Measurements from ENCODE around the gene PHACTR3. TPM values are rescaled to one million over a fixed set of nuclear protein-coding genes. Genes with fewer than 3 reads are reported as not detected.
A peak's percentile ranks its signal among the peaks of the same experiment; 100 is the strongest.

Gene PHACTR3
- total and polyA plus RNA-seq, 7 experiments from 2014 or later, result 0.49 TPM; not detected in 6

- Mint-ChIP-seq H3K4me1 (no peaks in the 10 kb centered on the region), H3K27ac (no peak overlapping the region), H3K9me3 (peaks cover 0 to 1% (median 0%) of the 10 kb centered on the region in 11 donors), H3K27me3 (peaks cover 0 to 23% (median 10%) of the 10 kb centered on the region in 5 donors), H3K4me3 (no peak overlapping the region), H3K36me3 (no peaks in the 10 kb centered on the region)
- Histone ChIP-seq H3K27me3 (ENCODE audit: control insufficient read depth in 2 of 2, insufficient read depth in 2 of 2, low read length in 2 of 2) (no peaks in the 10 kb centered on the region), H3K4me1 (ENCODE audit: control insufficient read depth in 2 of 2, insufficient read depth in 2 of 2, low read length in 2 of 2) (no peaks in the 10 kb centered on the region), H3K9me3 (ENCODE audit: control insufficient read depth in 2 of 3, low read length in 3 of 3) (no peaks in the 10 kb centered on the region), H3K4me3 (ENCODE audit: low read length) (no peak overlapping the region), H3K36me3 (ENCODE audit: control insufficient read depth in 2 of 3, insufficient read depth in 3 of 3, low read length in 3 of 3) (no peaks in the 10 kb centered on the region), H3K27ac (ENCODE audit: low read depth, low read length) (no peak overlapping the region)
- ChIA-PET CTCF (no interaction called here), POLR2A (no interaction called here)
- ATAC-seq (no peak), DNase-seq (no peak)
- intact Hi-C loops (cut with micrococcal nuclease), result no loop called here
Measured at GRCh38 chr20:59731376-59731775, 127.0 kb downstream of the PHACTR3 start.

- Histone ChIP-seq H3K9me3 (ENCODE audit: control insufficient read depth in 2 of 3, low read length in 3 of 3) (no peaks in the 10 kb centered on the region), H3K27me3 (ENCODE audit: control insufficient read depth in 2 of 2, insufficient read depth in 2 of 2, low read length in 2 of 2) (no peaks in the 10 kb centered on the region), H3K27ac (ENCODE audit: low read depth, low read length) (no peak overlapping the region), H3K4me3 (ENCODE audit: low read length) (no peak overlapping the region), H3K36me3 (ENCODE audit: control insufficient read depth in 2 of 3, insufficient read depth in 3 of 3, low read length in 3 of 3) (no peaks in the 10 kb centered on the region), H3K4me1 (ENCODE audit: control insufficient read depth in 2 of 2, insufficient read depth in 2 of 2, low read length in 2 of 2) (no peaks in the 10 kb centered on the region)
- Mint-ChIP-seq H3K4me1 (no peaks in the 10 kb centered on the region), H3K36me3 (no peaks in the 10 kb centered on the region), H3K27me3 (peaks cover 0 to 28% (median 13%) of the 10 kb centered on the region in 5 donors), H3K4me3 (no peak overlapping the region), H3K27ac (no peak overlapping the region), H3K9me3 (peaks cover 0 to 3% (median 0%) of the 10 kb centered on the region in 11 donors)
- intact Hi-C loops (cut with micrococcal nuclease), result no loop called here
- ChIA-PET POLR2A (no interaction called here), CTCF (no interaction called here)
- peak; percentile 27 for ATAC-seq
- DNase-seq, result no peak
Measured at GRCh38 chr20:59733351-59733750, 129.0 kb downstream of the PHACTR3 start.

GRCh38 chr20:59735486-59735885 is 131.1 kb downstream of the PHACTR3 start:
- DNase-seq (no peak), ATAC-seq (no peak)
- Mint-ChIP-seq H3K36me3 (no peaks in the 10 kb centered on the region), H3K27ac (no peak overlapping the region), H3K27me3 (peaks cover 0 to 27% (median 11%) of the 10 kb centered on the region in 5 donors), H3K4me1 (no peaks in the 10 kb centered on the region), H3K4me3 (no peak overlapping the region), H3K9me3 (peaks cover 0 to 4% (median 0%) of the 10 kb centered on the region in 11 donors)
- Histone ChIP-seq H3K27ac (ENCODE audit: low read depth, low read length) (no peak overlapping the region), H3K9me3 (ENCODE audit: control insufficient read depth in 2 of 3, low read length in 3 of 3) (no peaks in the 10 kb centered on the region), H3K4me1 (ENCODE audit: control insufficient read depth in 2 of 2, insufficient read depth in 2 of 2, low read length in 2 of 2) (no peaks in the 10 kb centered on the region), H3K27me3 (ENCODE audit: control insufficient read depth in 2 of 2, insufficient read depth in 2 of 2, low read length in 2 of 2) (no peaks in the 10 kb centered on the region), H3K36me3 (ENCODE audit: control insufficient read depth in 2 of 3, insufficient read depth in 3 of 3, low read length in 3 of 3) (no peaks in the 10 kb centered on the region), H3K4me3 (ENCODE audit: low read length) (no peak overlapping the region)
- ChIA-PET POLR2A (no interaction called here), CTCF (no interaction called here)
- intact Hi-C loops (cut with micrococcal nuclease), result no loop called here

- Histone ChIP-seq H3K27ac (ENCODE audit: low read depth, low read length) (no peak overlapping the region), H3K36me3 (ENCODE audit: control insufficient read depth in 2 of 3, insufficient read depth in 3 of 3, low read length in 3 of 3) (no peaks in the 10 kb centered on the region), H3K4me3 (ENCODE audit: low read length) (no peak overlapping the region), H3K27me3 (ENCODE audit: control insufficient read depth in 2 of 2, insufficient read depth in 2 of 2, low read length in 2 of 2) (no peaks in the 10 kb centered on the region), H3K4me1 (ENCODE audit: control insufficient read depth in 2 of 2, insufficient read depth in 2 of 2, low read length in 2 of 2) (no peaks in the 10 kb centered on the region), H3K9me3 (ENCODE audit: control insufficient read depth in 2 of 3, low read length in 3 of 3) (no peaks in the 10 kb centered on the region)
- ATAC-seq (no peak), DNase-seq (no peak)
- Mint-ChIP-seq H3K4me1 (no peaks in the 10 kb centered on the region), H3K9me3 (peaks cover 0 to 4% (median 0%) of the 10 kb centered on the region in 11 donors), H3K27ac (no peak overlapping the region), H3K4me3 (no peak overlapping the region), H3K27me3 (peaks cover 0 to 27% (median 11%) of the 10 kb centered on the region in 5 donors), H3K36me3 (no peaks in the 10 kb centered on the region)
- intact Hi-C loops (cut with micrococcal nuclease), result no loop called here
- ChIA-PET CTCF (no interaction called here), POLR2A (no interaction called here)
Measured at GRCh38 chr20:59735917-59736316, 131.6 kb downstream of the PHACTR3 start.

- ATAC-seq, result no peak
- no peak for DNase-seq
- Histone ChIP-seq H3K36me3 (ENCODE audit: control insufficient read depth in 2 of 3, insufficient read depth in 3 of 3, low read length in 3 of 3) (no peaks in the 10 kb centered on the region), H3K27me3 (ENCODE audit: control insufficient read depth in 2 of 2, insufficient read depth in 2 of 2, low read length in 2 of 2) (no peaks in the 10 kb centered on the region), H3K27ac (ENCODE audit: low read depth, low read length) (no peak overlapping the region), H3K9me3 (ENCODE audit: control insufficient read depth in 2 of 3, low read length in 3 of 3) (no peaks in the 10 kb centered on the region), H3K4me1 (ENCODE audit: control insufficient read depth in 2 of 2, insufficient read depth in 2 of 2, low read length in 2 of 2) (no peaks in the 10 kb centered on the region), H3K4me3 (ENCODE audit: low read length) (no peak overlapping the region)
- no peak overlapping the region for H3K27ac Mint-ChIP-seq
- H3K9me3 Mint-ChIP-seq, result peaks cover 0 to 4% (median 0%) of the 10 kb centered on the region in 11 donors
- H3K4me3 Mint-ChIP-seq, result no peak overlapping the region
- CTCF ChIA-PET, result no interaction called here
- H3K36me3 Mint-ChIP-seq, result no peaks in the 10 kb centered on the region
- H3K4me1 Mint-ChIP-seq, result no peaks in the 10 kb centered on the region
- intact Hi-C loops (cut with micrococcal nuclease), result no loop called here
- peaks cover 0 to 22% (median 11%) of the 10 kb centered on the region in 5 donors for H3K27me3 Mint-ChIP-seq
- POLR2A ChIA-PET, result no interaction called here
Measured at GRCh38 chr20:59736366-59736765, 132.0 kb downstream of the PHACTR3 start.

GRCh38 chr20:59737073-59737666 is 132.8 kb downstream of the PHACTR3 start:
- H3K27me3 ChIP-seq (ENCODE audit: control insufficient read depth in 2 of 2, insufficient read depth in 2 of 2, low read length in 2 of 2), result no peaks in the 10 kb centered on the region
- Mint-ChIP-seq H3K27me3 (peaks cover 0 to 20% (median 15%) of the 10 kb centered on the region in 5 donors), H3K9me3 (peaks cover 0 to 7% (median 0%) of the 10 kb centered on the region in 11 donors), H3K36me3 (no peaks in the 10 kb centered on the region), H3K4me3 (no peak overlapping the region), H3K27ac (no peak overlapping the region), H3K4me1 (no peaks in the 10 kb centered on the region)
- ChIA-PET POLR2A (no interaction called here), CTCF (no interaction called here)
- H3K36me3 ChIP-seq (ENCODE audit: control insufficient read depth in 2 of 3, insufficient read depth in 3 of 3, low read length in 3 of 3), result no peaks in the 10 kb centered on the region
- H3K9me3 ChIP-seq (ENCODE audit: control insufficient read depth in 2 of 3, low read length in 3 of 3), result no peaks in the 10 kb centered on the region
- H3K27ac ChIP-seq (ENCODE audit: low read depth, low read length), result no peak overlapping the region
- H3K4me1 ChIP-seq (ENCODE audit: control insufficient read depth in 2 of 2, insufficient read depth in 2 of 2, low read length in 2 of 2), result no peaks in the 10 kb centered on the region
- H3K4me3 ChIP-seq (ENCODE audit: low read length), result no peak overlapping the region
- intact Hi-C loops (cut with micrococcal nuclease), result no loop called here
- DNase-seq (no peak), ATAC-seq (no peak)

GRCh38 chr20:59737816-59738215 is 133.5 kb downstream of the PHACTR3 start:
- DNase-seq (no peak), ATAC-seq (no peak)
- Mint-ChIP-seq H3K27ac (no peak overlapping the region), H3K4me3 (no peak overlapping the region), H3K4me1 (no peaks in the 10 kb centered on the region), H3K36me3 (no peaks in the 10 kb centered on the region), H3K27me3 (peaks cover 0 to 23% (median 15%) of the 10 kb centered on the region in 5 donors), H3K9me3 (peaks cover 0 to 7% (median 0%) of the 10 kb centered on the region in 11 donors)
- no peaks in the 10 kb centered on the region for H3K9me3 ChIP-seq (ENCODE audit: control insufficient read depth in 2 of 3, low read length in 3 of 3)
- no peaks in the 10 kb centered on the region for H3K27me3 ChIP-seq (ENCODE audit: control insufficient read depth in 2 of 2, insufficient read depth in 2 of 2, low read length in 2 of 2)
- POLR2A ChIA-PET, result no interaction called here
- CTCF ChIA-PET, result no interaction called here
- no peak overlapping the region for H3K4me3 ChIP-seq (ENCODE audit: low read length)
- H3K36me3 ChIP-seq (ENCODE audit: control insufficient read depth in 2 of 3, insufficient read depth in 3 of 3, low read length in 3 of 3), result no peaks in the 10 kb centered on the region
- intact Hi-C loops (cut with micrococcal nuclease), result no loop called here
- no peak overlapping the region for H3K27ac ChIP-seq (ENCODE audit: low read depth, low read length)
- no peaks in the 10 kb centered on the region for H3K4me1 ChIP-seq (ENCODE audit: control insufficient read depth in 2 of 2, insufficient read depth in 2 of 2, low read length in 2 of 2)

Data from naive thymus-derived CD4-positive, alpha-beta T cell (primary cell).